Natural killer cell treated with Interleukin-12 subunit alpha and Interleukin-12 subunit beta and Interleukin-15 and Interleukin-18, amount 100 ng/mL, for 72 hours (primary cell): ENCODE measurements around the gene UMOD. TPM values are rescaled to one million over a fixed set of nuclear protein-coding genes. Genes with fewer than 3 reads are reported as not detected.

Source experiments
- ATAC-seq, 2 donors: fragments of 150-1000 bp; cut with Tn5 transposase in 1 of 2; sonication (Bioruptor Pico), chemical (Tn5 transposase) in 1 of 2; 2 replicates each; pipeline ENCODE4 v1.10.0; 2021
- DNase-seq: peaks from one replicate; pipeline ENCODE4 v3.0.0; 2022; ENCODE audit warnings: low spot score
- H3K27ac Mint-ChIP-seq, 2 donors: 1 replicate in 1 of 2; 2 replicates in 1 of 2; pipeline ENCODE4 v1.8.0; 2022; ENCODE audit warnings: mixed read lengths in 2 of 2, mild to moderate bottlenecking in 1 of 2, moderate library complexity in 1 of 2
- H3K27me3 Mint-ChIP-seq, 2 donors: 1 replicate in 1 of 2; 2 replicates in 1 of 2; pipeline ENCODE4 v1.8.0; 2022; ENCODE audit warnings: mixed read lengths in 2 of 2
- H3K36me3 Mint-ChIP-seq: one replicate; pipeline ENCODE4 v1.8.0; 2022; ENCODE audit warnings: mixed read lengths
- H3K4me1 Mint-ChIP-seq, 2 donors: 1 replicate in 1 of 2; 2 replicates in 1 of 2; pipeline ENCODE4 v1.8.0; 2022; ENCODE audit warnings: low read depth in 2 of 2, mixed read lengths in 2 of 2, mild to moderate bottlenecking in 1 of 2
- H3K4me3 Mint-ChIP-seq: one replicate; pipeline ENCODE4 v1.8.0; 2022; ENCODE audit warnings: mixed read lengths
- H3K9me3 Mint-ChIP-seq: 2 replicates; pipeline ENCODE4 v1.8.0; 2022; ENCODE audit warnings: mixed read lengths
- total RNA-seq, 2 donors: library from RNA; stranded (reverse); gene quantifications; one replicate each; pipeline ENCODE4 v1.2.3, GENCODE V29; 2022

Gene UMOD
- total RNA-seq, 2 donors from 2014 or later, result not detected

GRCh38 chr16:20383106-20384029 is 30.9 kb upstream of the UMOD start:
- Mint-ChIP-seq H3K4me3 (no peak overlapping the region), H3K9me3 (no peaks in the 10 kb centered on the region), H3K27ac (no peak overlapping the region), H3K27me3 (peaks cover 18 to 21% of the 10 kb centered on the region in 2 donors), H3K36me3 (no peaks in the 10 kb centered on the region), H3K4me1 (peaks cover 0 to 5% of the 10 kb centered on the region in 2 donors)
- ATAC-seq, result peak; percentile 53 to 63
- no peak for DNase-seq

- H3K27me3 Mint-ChIP-seq, result peaks cover 18% of the 10 kb centered on the region in 2 donors
- DNase-seq, result no peak
- H3K4me1 Mint-ChIP-seq, result peaks cover 0 to 5% of the 10 kb centered on the region in 2 donors
- no peak for ATAC-seq
- no peak overlapping the region for H3K4me3 Mint-ChIP-seq
- no peaks in the 10 kb centered on the region for H3K36me3 Mint-ChIP-seq
- H3K9me3 Mint-ChIP-seq, result no peaks in the 10 kb centered on the region
- H3K27ac Mint-ChIP-seq, result no peak overlapping the region
These were observed 29.9 kb upstream of the UMOD start for GRCh38 chr16:20382202-20382948.

GRCh38 chr16:20380782-20381181 is 28.3 kb upstream of the UMOD start:
- H3K4me3 Mint-ChIP-seq, result no peak overlapping the region
- no peaks in the 10 kb centered on the region for H3K36me3 Mint-ChIP-seq
- no peaks in the 10 kb centered on the region for H3K9me3 Mint-ChIP-seq
- DNase-seq (no peak), ATAC-seq (no peak)
- H3K4me1 Mint-ChIP-seq, result peaks cover 0 to 3% of the 10 kb centered on the region in 2 donors
- peaks cover 16 to 17% of the 10 kb centered on the region in 2 donors for H3K27me3 Mint-ChIP-seq
- no peak overlapping the region for H3K27ac Mint-ChIP-seq

GRCh38 chr16:20377181-20377580 is 24.7 kb upstream of the UMOD start:
- H3K9me3 Mint-ChIP-seq, result no peaks in the 10 kb centered on the region
- no peak for ATAC-seq
- no peak for DNase-seq
- no peak overlapping the region for H3K4me3 Mint-ChIP-seq
- no peaks in the 10 kb centered on the region for H3K36me3 Mint-ChIP-seq
- peaks cover 19 to 36% of the 10 kb centered on the region in 2 donors for H3K27me3 Mint-ChIP-seq
- no peak overlapping the region for H3K27ac Mint-ChIP-seq
- H3K4me1 Mint-ChIP-seq, result no peaks in the 10 kb centered on the region

GRCh38 chr16:20372701-20373100 is 20.2 kb upstream of the UMOD start:
- Mint-ChIP-seq H3K27ac (no peak overlapping the region), H3K9me3 (no peaks in the 10 kb centered on the region), H3K36me3 (no peaks in the 10 kb centered on the region), H3K27me3 (peaks cover 23 to 49% of the 10 kb centered on the region in 2 donors), H3K4me3 (no peak overlapping the region), H3K4me1 (no peaks in the 10 kb centered on the region)
- ATAC-seq, result no peak
- no peak for DNase-seq

- Mint-ChIP-seq H3K9me3 (no peaks in the 10 kb centered on the region), H3K27me3 (peaks cover 22 to 46% of the 10 kb centered on the region in 2 donors), H3K4me3 (no peak overlapping the region), H3K4me1 (no peaks in the 10 kb centered on the region), H3K27ac (no peak overlapping the region), H3K36me3 (no peaks in the 10 kb centered on the region)
- ATAC-seq, result no peak
- no peak for DNase-seq
These were observed 17.0 kb upstream of the UMOD start for GRCh38 chr16:20369452-20370054.

GRCh38 chr16:20364051-20364450 is 11.5 kb upstream of the UMOD start:
- DNase-seq (no peak), ATAC-seq (no peak)
- Mint-ChIP-seq H3K4me3 (no peak overlapping the region), H3K27me3 (peaks cover 13 to 33% of the 10 kb centered on the region in 2 donors), H3K27ac (no peak overlapping the region), H3K4me1 (no peaks in the 10 kb centered on the region), H3K36me3 (no peaks in the 10 kb centered on the region), H3K9me3 (no peaks in the 10 kb centered on the region)

GRCh38 chr16:20363191-20363590 is 10.7 kb upstream of the UMOD start:
- no peaks in the 10 kb centered on the region for H3K36me3 Mint-ChIP-seq

GRCh38 chr16:20359997-20360396 is 7.5 kb upstream of the UMOD start:
- peaks cover 15 to 42% of the 10 kb centered on the region in 2 donors for H3K27me3 Mint-ChIP-seq
- H3K4me1 Mint-ChIP-seq, result no peaks in the 10 kb centered on the region
- no peaks in the 10 kb centered on the region for H3K9me3 Mint-ChIP-seq
- H3K27ac Mint-ChIP-seq, result no peak overlapping the region
- no peaks in the 10 kb centered on the region for H3K36me3 Mint-ChIP-seq
- no peak overlapping the region for H3K4me3 Mint-ChIP-seq
- ATAC-seq (no peak), DNase-seq (no peak)

More at GRCh38 chr16:20363191-20363590, 10.7 kb upstream of the UMOD start:
- Mint-ChIP-seq H3K4me3 (no peak overlapping the region), H3K27ac (no peak overlapping the region), H3K4me1 (no peaks in the 10 kb centered on the region), H3K9me3 (no peaks in the 10 kb centered on the region), H3K27me3 (peaks cover 13 to 33% of the 10 kb centered on the region in 2 donors)
- no peak for DNase-seq
- no peak for ATAC-seq

GRCh38 chr16:20355114-20355782 is 2.7 kb upstream of the UMOD start:
- no peaks in the 10 kb centered on the region for H3K4me1 Mint-ChIP-seq
- no peaks in the 10 kb centered on the region for H3K36me3 Mint-ChIP-seq
- DNase-seq (no peak), ATAC-seq (no peak)
- H3K9me3 Mint-ChIP-seq, result no peaks in the 10 kb centered on the region
- H3K27ac Mint-ChIP-seq, result no peak overlapping the region
- H3K27me3 Mint-ChIP-seq, result peaks cover 15 to 41% of the 10 kb centered on the region in 2 donors
- H3K4me3 Mint-ChIP-seq, result no peak overlapping the region

- no peak overlapping the region for H3K27ac Mint-ChIP-seq
These were observed 864 bp upstream of the UMOD start for GRCh38 chr16:20353379-20353778.

GRCh38 chr16:20349615-20350014 is 2.9 kb downstream of the UMOD start:
- Mint-ChIP-seq H3K36me3 (no peaks in the 10 kb centered on the region), H3K9me3 (no peaks in the 10 kb centered on the region), H3K27ac (no peak overlapping the region), H3K4me3 (no peak overlapping the region), H3K4me1 (no peaks in the 10 kb centered on the region), H3K27me3 (peaks cover 3 to 15% of the 10 kb centered on the region in 2 donors)
- no peak for DNase-seq
- no peak for ATAC-seq

More at GRCh38 chr16:20353379-20353778, 864 bp upstream of the UMOD start:
- Mint-ChIP-seq H3K36me3 (no peaks in the 10 kb centered on the region), H3K4me3 (no peak overlapping the region), H3K27me3 (peaks cover 15 to 34% of the 10 kb centered on the region in 2 donors), H3K4me1 (no peaks in the 10 kb centered on the region), H3K9me3 (no peaks in the 10 kb centered on the region)
- DNase-seq, result no peak
- no peak for ATAC-seq
